GM12801 (cell line): ENCODE results near the gene HCN4.

Source experiments
- CTCF ChIP-seq: IDR thresholded peaks from one replicate; pipeline ENCODE4 v1.5.1; 2011; ENCODE audit warnings: control low read depth; ENCODE audit not compliant: insufficient read length; ENCODE audit errors: extremely low read depth

HCN4 gene

GRCh38 chr15:73282567-73283365, 86.0 kb downstream of the HCN4 start:
- TF ChIP-seq CTCF = no peak

GRCh38 chr15:73275862-73276261, 92.9 kb downstream of the HCN4 start:
- TF ChIP-seq CTCF = no peak

- no peak for TF ChIP-seq CTCF
Measured at GRCh38 chr15:73273181-73274002, 95.4 kb downstream of the HCN4 start.

- no peak for TF ChIP-seq CTCF
Measured at GRCh38 chr15:73270366-73271097, 98.2 kb downstream of the HCN4 start.
